Measurements from ENCODE around the gene ADGRD2.

The ADGRD2 gene

DNA sequence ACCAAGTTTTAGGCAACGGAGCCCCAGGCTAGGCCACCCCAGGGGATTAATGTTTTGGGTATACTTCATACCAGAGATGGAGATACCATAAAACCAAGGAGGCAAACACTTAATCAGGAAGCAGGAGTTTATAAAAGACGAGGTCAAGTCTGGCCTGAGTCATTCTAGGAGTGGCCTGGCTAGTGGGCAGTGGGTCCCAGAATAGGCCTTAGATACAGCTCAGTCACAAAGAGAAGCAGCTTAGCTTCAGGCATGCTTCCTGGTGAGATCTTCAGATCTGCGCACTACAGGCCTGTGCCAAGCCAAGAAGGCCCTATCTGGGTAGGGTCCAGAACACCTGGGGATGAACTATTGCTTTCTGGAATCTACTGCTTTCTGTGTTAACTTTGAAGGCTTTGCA lies 77.5 kb downstream of the ADGRD2 start:
- no peak overlapping the region for H3K4me3 ChIP-seq (ENCODE audit: low read depth, low read length)
- TF ChIP-seq, protein P1, sequence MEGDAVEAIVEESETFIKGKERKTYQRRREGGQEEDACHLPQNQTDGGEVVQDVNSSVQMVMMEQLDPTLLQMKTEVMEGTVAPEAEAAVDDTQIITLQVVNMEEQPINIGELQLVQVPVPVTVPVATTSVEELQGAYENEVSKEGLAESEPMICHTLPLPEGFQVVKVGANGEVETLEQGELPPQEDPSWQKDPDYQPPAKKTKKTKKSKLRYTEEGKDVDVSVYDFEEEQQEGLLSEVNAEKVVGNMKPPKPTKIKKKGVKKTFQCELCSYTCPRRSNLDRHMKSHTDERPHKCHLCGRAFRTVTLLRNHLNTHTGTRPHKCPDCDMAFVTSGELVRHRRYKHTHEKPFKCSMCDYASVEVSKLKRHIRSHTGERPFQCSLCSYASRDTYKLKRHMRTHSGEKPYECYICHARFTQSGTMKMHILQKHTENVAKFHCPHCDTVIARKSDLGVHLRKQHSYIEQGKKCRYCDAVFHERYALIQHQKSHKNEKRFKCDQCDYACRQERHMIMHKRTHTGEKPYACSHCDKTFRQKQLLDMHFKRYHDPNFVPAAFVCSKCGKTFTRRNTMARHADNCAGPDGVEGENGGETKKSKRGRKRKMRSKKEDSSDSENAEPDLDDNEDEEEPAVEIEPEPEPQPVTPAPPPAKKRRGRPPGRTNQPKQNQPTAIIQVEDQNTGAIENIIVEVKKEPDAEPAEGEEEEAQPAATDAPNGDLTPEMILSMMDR (IDR thresholded peaks at IDR 0.05; ENCODE audit: borderline replicate concordance, insufficient read depth, low read depth, low read length) = no peak

All from GM12875 (cell line).